Measurements from ENCODE around the gene RBFA. TPM values are rescaled to one million over a fixed set of nuclear protein-coding genes. Genes with fewer than 3 reads are reported as not detected.

The RBFA gene
- total RNA-seq, 1 experiment from 2014 or later, result 38.9 TPM

DNA sequence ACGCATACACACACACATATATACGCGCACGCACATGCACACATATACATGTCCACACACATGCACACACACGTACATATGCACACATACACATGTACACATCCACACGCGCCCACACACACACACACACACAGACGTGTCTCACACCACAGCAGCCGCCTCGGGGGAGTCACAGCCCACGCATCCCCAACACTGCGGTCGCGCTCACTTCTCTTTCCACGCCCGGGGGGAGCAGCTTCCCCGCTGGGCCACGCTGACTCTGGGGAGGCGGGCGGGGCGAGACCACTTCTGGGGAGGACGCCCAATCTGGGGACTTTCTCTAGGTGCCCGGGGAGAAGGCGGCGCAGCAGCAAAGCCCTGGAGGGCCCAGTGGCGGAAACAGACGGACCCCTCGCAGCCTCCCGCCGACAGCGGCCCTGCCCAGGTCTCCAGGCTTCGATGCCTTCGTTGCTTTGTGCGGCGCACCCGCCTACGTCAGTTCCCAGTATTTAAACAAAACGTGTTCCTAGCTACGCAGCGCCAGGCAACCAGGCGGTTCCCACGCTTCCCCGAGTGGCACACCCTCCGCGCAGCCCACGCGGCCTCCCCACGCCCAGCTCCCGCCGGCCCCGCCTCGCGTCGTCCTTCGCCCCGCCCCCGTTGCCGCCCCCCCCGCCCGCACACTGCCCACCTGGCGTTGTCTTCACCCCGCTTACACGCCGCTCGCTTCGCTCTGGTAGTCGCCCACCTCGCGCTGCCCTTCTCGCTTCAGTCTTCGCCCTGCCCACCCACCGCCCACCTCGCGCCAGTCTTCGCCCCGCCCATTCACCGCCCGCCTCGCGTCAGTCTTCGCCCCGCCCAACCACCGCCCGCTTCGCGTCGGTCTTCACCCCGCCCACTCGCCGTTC lies 810 bp upstream of the RBFA start:
- Histone ChIP-seq H3K4me3 (ENCODE audit: low read length) (peak overlapping the region; percentile 94), H3F3A (ENCODE audit: low read length, unreplicated experiment) (no peaks in the 10 kb centered on the region), H3K4me1 (ENCODE audit: insufficient read depth, low read length) (peaks cover 14% of the 10 kb centered on the region; the same call in 1 of the 2 replicates), H3K9me2 (replicated peaks; ENCODE audit: low read length) (no peaks in the 10 kb centered on the region), H3K27ac (ENCODE audit: low read length) (peak overlapping the region; percentile 78), H4K20me1 (ENCODE audit: low read length) (peaks cover 6% of the 10 kb centered on the region; the same call in 1 of the 2 replicates), H3K9me3 (ENCODE audit: low read length) (no peaks in the 10 kb centered on the region), H2AFZ (ENCODE audit: low read length) (peak overlapping the region; percentile 96), H3K36me3 (ENCODE audit: low read depth, low read length) (peaks cover 3% of the 10 kb centered on the region; the same call in 1 of the 2 replicates), H3K79me2 (ENCODE audit: low read length) (peaks cover 40% of the 10 kb centered on the region), H3K4me2 (ENCODE audit: low read length) (peak overlapping the region; percentile 90), H3K27me3 (ENCODE audit: low read length) (no peaks in the 10 kb centered on the region), H3K9ac (ENCODE audit: low read length) (peak overlapping the region; percentile 94)
- TSS peak; percentile 81 for BruUV-seq (replicated peaks)
- ChIA-PET CTCF (interaction anchor here (0.7 kb wide), 2 partner anchors 91 to 117 kb away, joined by 3 read pairs; no protein-coding TSS in a partner anchor), POLR2A (ENCODE audit: unreplicated experiment) (interaction anchor here (0.6 to 0.8 kb wide), 4 partner anchors 22 to 69 kb away, joined by 3 to 24 read pairs (median 8); partner anchors contain the start of gene HSBP1L1)
- TF ChIP-seq EZH2phosphoT487 (IDR thresholded peaks at IDR 0.05; ENCODE audit: borderline replicate concordance, low read length) (no peak), EZH2 (IDR thresholded peaks at IDR 0.05; ENCODE audit: low read length, unreplicated experiment) (no peak)
- TF ChIP-seq, protein P1, sequence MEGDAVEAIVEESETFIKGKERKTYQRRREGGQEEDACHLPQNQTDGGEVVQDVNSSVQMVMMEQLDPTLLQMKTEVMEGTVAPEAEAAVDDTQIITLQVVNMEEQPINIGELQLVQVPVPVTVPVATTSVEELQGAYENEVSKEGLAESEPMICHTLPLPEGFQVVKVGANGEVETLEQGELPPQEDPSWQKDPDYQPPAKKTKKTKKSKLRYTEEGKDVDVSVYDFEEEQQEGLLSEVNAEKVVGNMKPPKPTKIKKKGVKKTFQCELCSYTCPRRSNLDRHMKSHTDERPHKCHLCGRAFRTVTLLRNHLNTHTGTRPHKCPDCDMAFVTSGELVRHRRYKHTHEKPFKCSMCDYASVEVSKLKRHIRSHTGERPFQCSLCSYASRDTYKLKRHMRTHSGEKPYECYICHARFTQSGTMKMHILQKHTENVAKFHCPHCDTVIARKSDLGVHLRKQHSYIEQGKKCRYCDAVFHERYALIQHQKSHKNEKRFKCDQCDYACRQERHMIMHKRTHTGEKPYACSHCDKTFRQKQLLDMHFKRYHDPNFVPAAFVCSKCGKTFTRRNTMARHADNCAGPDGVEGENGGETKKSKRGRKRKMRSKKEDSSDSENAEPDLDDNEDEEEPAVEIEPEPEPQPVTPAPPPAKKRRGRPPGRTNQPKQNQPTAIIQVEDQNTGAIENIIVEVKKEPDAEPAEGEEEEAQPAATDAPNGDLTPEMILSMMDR (conservative IDR thresholded peaks at IDR 0.05; ENCODE audit: low read depth, low read length), result no peak
- DNase-seq, result peak; percentile 6
- intact Hi-C loops (cut with micrococcal nuclease), result loop anchor here (2.0 kb wide), 3 partner anchors 45 to 111 kb away; partner anchors contain the start of genes ADNP2 and TXNL4A
- ATAC-seq, result peak; percentile 73

DNA sequence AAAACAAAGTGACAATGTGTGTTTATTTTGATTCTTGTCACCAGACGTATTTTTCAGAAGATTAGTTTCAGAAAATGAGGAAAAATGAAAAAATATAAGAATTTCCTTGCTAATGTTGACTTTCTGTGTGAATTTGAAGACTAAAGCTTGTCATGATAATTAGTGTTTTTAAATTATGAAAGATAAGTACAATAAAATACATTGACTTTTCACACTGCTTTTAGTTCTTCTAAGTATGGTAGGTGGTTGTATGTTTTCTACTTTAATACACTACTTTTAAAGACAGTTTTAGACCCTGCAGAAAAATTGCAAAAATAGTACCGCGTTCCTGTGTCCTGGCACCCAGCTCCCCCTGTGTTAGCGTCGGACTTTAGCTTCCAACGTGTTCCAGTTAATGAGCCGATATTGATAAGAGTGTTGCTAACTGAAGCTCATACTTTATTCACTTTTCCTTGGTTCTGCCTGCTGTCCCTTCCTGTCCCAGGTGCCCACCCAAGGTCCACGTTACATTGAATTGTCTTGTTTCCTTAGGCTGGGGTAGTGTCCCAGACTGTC lies 695 bp downstream of the RBFA start:
- peaks cover 11% of the 10 kb centered on the region; the same call in 1 of the 2 replicates for H3K36me3 ChIP-seq (ENCODE audit: low read depth, low read length)
- ATAC-seq (no peak), DNase-seq (peak; percentile 4)
- no peaks in the 10 kb centered on the region for H3K9me2 ChIP-seq (replicated peaks; ENCODE audit: low read length)
- H4K20me1 ChIP-seq (ENCODE audit: low read length), result peaks cover 6% of the 10 kb centered on the region; the same call in 1 of the 2 replicates
- peaks cover 40% of the 10 kb centered on the region for H3K79me2 ChIP-seq (ENCODE audit: low read length)
- H3K27me3 ChIP-seq (ENCODE audit: low read length), result no peaks in the 10 kb centered on the region
- no peaks in the 10 kb centered on the region for H3K9me3 ChIP-seq (ENCODE audit: low read length)
- H3K4me3 ChIP-seq (ENCODE audit: low read length), result peak overlapping the region; percentile 97
- peak overlapping the region; percentile 96 for H3K4me2 ChIP-seq (ENCODE audit: low read length)
- intact Hi-C loops (cut with micrococcal nuclease), result loop anchor here (2.0 kb wide), 1 partner anchor 110 kb away; no protein-coding TSS in a partner anchor
- POLR2A ChIA-PET (ENCODE audit: unreplicated experiment), result no interaction called here
- no peaks in the 10 kb centered on the region for H3F3A ChIP-seq (ENCODE audit: low read length, unreplicated experiment)
- TSS peak; percentile 46 for BruUV-seq (replicated peaks)
- TF ChIP-seq EZH2 (IDR thresholded peaks at IDR 0.05; ENCODE audit: low read length, unreplicated experiment) (no peak), EZH2phosphoT487 (IDR thresholded peaks at IDR 0.05; ENCODE audit: borderline replicate concordance, low read length) (no peak)
- TF ChIP-seq, protein P1 (conservative IDR thresholded peaks at IDR 0.05; ENCODE audit: low read depth, low read length), result 0 out of 2 replicates have a peak, but pooled peaks have one; percentile 5
- CTCF ChIA-PET, result interaction anchor here (0.7 kb wide), 1 partner anchor 91 kb away, joined by 3 read pairs; no protein-coding TSS in a partner anchor
- H3K27ac ChIP-seq (ENCODE audit: low read length), result peak overlapping the region; percentile 54
- H3K4me1 ChIP-seq (ENCODE audit: insufficient read depth, low read length), result peaks cover 14% of the 10 kb centered on the region; the same call in 1 of the 2 replicates
- peak overlapping the region; percentile 87 for H2AFZ ChIP-seq (ENCODE audit: low read length)
- peak overlapping the region; percentile 88 for H3K9ac ChIP-seq (ENCODE audit: low read length)
